ENCODE results near the gene TOPBP1.

The TOPBP1 gene

DNA sequence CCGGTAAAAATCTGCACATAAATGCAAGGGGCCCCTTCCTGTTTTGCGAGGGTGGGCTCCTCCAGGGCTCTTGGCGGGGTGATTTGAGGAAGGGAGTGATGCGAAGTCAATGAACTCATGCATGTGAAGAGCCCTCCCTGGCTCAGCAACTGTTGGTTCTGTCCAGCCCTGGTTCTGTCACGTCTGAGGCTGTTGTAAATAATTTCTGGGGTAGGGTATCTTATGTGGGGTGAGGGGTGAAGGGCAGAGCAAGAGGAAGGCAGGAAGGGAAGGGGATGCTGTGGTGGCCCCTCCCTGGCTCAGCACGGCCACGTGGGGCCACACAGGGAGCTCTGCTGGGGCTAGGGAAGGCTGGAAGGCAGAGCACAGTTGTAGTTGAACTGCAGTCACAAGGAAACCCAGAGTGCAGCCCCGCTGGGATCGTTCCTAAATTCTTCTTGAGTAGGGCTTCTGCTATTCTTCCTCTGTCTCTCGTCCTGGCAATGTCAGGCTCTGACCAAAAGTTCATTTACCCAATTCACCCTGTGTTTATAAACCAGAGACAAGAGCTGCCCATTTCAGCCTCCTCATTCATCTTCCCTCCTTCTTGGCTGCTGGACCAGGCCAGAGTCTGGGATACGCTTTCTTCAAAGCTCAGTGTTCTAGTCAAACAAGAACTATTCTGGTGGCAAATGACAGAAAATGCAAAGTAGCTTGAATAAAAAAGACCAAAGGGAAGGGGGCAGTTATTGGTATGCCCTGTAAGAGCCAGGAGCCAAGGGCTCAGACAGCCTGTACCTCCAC, 14.8 kb upstream of the TOPBP1 start:
- TF ChIP-seq, protein P1, sequence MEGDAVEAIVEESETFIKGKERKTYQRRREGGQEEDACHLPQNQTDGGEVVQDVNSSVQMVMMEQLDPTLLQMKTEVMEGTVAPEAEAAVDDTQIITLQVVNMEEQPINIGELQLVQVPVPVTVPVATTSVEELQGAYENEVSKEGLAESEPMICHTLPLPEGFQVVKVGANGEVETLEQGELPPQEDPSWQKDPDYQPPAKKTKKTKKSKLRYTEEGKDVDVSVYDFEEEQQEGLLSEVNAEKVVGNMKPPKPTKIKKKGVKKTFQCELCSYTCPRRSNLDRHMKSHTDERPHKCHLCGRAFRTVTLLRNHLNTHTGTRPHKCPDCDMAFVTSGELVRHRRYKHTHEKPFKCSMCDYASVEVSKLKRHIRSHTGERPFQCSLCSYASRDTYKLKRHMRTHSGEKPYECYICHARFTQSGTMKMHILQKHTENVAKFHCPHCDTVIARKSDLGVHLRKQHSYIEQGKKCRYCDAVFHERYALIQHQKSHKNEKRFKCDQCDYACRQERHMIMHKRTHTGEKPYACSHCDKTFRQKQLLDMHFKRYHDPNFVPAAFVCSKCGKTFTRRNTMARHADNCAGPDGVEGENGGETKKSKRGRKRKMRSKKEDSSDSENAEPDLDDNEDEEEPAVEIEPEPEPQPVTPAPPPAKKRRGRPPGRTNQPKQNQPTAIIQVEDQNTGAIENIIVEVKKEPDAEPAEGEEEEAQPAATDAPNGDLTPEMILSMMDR (IDR thresholded peaks at IDR 0.05): no peak
- Histone ChIP-seq H3K9me3 (peaks cover 0 to 6% (median 3%) of the 10 kb centered on the region in 3 donors), H3K4me1 (peaks cover 0 to 6% (median 0%) of the 10 kb centered on the region in 4 donors), H3K4me3 (no peak overlapping the region), H3K27me3 (peaks cover 0 to 25% of the 10 kb centered on the region in 2 donors), H3K27ac (no peak overlapping the region), H3K36me3 (no peaks in the 10 kb centered on the region)
- DNase-seq: no peak
- intact Hi-C loops (cut with DNase I; ENCODE audit: low total_unique reads): no loop called here

DNA sequence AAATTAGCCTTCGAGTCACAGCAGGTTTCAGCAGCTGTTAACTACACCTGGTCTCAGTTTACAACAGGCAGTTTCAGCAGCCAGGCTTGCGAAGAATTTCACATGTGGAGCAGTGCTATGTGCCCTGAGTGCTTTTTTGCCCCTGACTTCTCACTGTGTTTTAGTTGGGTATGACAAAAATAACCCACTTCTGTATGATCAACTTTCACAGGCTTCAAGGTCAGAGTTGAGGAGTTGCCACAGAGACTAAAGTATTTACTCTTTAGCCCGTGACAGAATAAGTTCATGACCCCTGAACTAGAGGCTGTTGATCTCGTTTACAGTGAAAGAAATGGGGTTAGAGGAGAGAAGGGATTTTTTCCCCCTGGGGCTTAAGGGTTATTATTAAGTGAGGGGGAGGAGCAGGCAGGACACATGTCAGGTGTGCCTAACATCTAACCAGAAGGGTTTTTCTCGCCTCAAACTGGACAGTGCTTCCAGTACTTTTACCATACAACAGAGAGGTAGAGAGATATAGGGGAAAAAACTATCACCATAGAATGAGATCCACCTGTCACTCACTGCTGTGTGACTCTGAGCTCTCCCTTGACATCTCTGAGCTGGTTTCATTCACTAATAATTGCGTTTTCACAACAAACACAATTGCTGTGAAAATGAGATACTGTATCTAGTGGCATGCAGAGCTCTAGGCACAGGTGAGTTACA, 14.0 kb upstream of the TOPBP1 start:
- Histone ChIP-seq H3K36me3 (no peaks in the 10 kb centered on the region), H3K27me3 (peaks cover 0 to 28% of the 10 kb centered on the region in 2 donors), H3K27ac (no peak overlapping the region), H3K4me3 (no peak overlapping the region), H3K9me3 (peaks cover 0 to 4% (median 3%) of the 10 kb centered on the region in 3 donors), H3K4me1 (peaks cover 0 to 6% (median 0%) of the 10 kb centered on the region in 4 donors)
- DNase-seq: no peak
- intact Hi-C loops (cut with DNase I; ENCODE audit: low total_unique reads): no loop called here
- TF ChIP-seq, protein P1 (IDR thresholded peaks at IDR 0.05): no peak

DNA sequence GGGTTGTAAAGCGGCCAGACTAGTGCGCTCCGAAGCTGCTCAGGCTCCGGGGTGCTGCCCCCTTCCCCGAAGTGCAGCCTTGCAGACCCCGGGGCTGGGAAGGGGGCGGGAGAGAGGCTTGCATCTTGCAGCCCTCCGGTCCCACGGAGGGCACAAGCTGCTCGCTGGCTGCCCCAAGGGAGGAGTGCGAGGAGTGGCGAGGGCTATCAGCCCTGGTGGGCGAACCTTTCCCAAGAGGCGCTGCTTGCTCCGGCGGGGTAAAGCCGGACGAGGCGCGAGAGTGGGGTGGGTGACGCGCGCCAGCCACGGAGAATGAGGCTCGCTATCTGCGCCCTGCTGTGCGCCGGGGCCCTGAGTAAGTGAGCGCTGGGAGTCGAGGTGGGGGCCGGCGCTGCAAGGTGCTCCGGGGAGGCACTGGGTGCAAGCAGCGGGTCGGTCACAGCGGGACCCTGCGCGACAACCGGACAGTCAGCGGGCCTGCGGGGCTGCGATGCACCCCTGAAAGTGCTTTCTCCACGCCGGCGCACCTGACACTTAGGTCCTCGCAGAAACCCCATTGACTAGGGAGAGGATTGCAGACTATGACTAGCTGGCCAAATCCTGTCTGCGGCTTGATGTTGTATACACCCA, 12.7 kb upstream of the TOPBP1 start:
- Histone ChIP-seq H3K4me1 (peaks cover 0 to 6% (median 0%) of the 10 kb centered on the region in 4 donors), H3K4me3 (no peak overlapping the region), H3K27me3 (peaks cover 0 to 28% of the 10 kb centered on the region in 2 donors), H3K9me3 (peaks cover 0 to 4% (median 0%) of the 10 kb centered on the region in 3 donors), H3K27ac (no peak overlapping the region), H3K36me3 (no peaks in the 10 kb centered on the region)
- no peak for DNase-seq
- intact Hi-C loops (cut with DNase I; ENCODE audit: low total_unique reads): no loop called here
- TF ChIP-seq, protein P1 (IDR thresholded peaks at IDR 0.05): no peak

DNA sequence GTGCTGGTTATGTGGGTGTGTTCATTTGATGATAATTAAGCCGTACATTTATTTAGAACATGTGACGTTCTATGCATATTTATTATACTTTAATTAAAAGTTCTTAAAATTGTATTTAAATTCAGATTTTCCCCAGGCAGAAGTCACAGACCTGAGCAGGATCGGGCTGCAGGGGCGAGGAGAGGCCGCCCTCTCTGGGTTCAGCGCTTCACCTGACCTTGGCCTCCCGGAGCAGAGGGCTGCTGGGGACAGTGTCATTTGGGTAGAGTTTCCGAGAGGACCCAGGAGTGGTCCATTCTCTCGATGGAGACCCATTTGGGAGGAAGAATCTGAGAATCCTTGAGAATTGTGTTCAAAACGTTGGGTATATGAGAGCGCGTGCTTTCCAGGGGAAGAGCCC, 12.0 kb upstream of the TOPBP1 start:
- H3K9me3 ChIP-seq: peaks cover 0 to 4% (median 0%) of the 10 kb centered on the region in 3 donors
- TF ChIP-seq, protein P1 (IDR thresholded peaks at IDR 0.05): no peak
- intact Hi-C loops (cut with DNase I; ENCODE audit: low total_unique reads): no loop called here
- no peak for DNase-seq
- no peaks in the 10 kb centered on the region for H3K36me3 ChIP-seq
- H3K27ac ChIP-seq: no peak overlapping the region
- H3K4me3 ChIP-seq: no peak overlapping the region
- H3K27me3 ChIP-seq: peaks cover 0 to 28% of the 10 kb centered on the region in 2 donors
- H3K4me1 ChIP-seq: peaks cover 0 to 6% (median 0%) of the 10 kb centered on the region in 4 donors

DNA sequence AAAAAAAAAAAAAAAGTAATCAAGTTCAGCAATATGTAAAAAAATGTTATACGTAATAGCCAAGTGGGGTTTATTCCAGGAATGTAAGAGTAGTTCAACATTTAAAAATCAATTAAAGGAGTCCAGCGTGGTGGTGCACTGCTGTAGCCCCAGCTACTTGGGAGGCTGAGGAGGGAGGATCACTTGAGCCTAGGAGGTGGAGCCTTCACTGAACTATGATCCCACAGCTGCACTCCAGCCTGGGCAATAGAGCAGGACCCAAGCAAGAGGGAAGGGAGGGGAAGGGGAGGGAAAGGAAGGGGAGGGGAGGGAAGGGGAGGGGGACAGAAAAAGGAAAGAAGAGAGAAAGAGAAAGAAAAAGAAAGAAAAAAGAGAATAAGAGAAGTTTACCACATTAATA, 10.7 kb upstream of the TOPBP1 start:
- Histone ChIP-seq H3K9me3 (no peaks in the 10 kb centered on the region), H3K27ac (no peak overlapping the region), H3K27me3 (peaks cover 0 to 28% of the 10 kb centered on the region in 2 donors), H3K4me3 (no peak overlapping the region), H3K4me1 (peaks cover 0 to 6% (median 0%) of the 10 kb centered on the region in 4 donors), H3K36me3 (no peaks in the 10 kb centered on the region)
- no peak for DNase-seq
- TF ChIP-seq, protein P1 (IDR thresholded peaks at IDR 0.05): no peak
- intact Hi-C loops (cut with DNase I; ENCODE audit: low total_unique reads): no loop called here

Measured in tibial artery (tissue), 4 donors.